Lower leg skin (tissue), 4 donors: ENCODE measurements around the gene RGS9BP. TPM values are rescaled to one million over a fixed set of nuclear protein-coding genes. Genes with fewer than 3 reads are reported as not detected.
"Not testable (repeated sequence)": the region's sequence is repeated elsewhere in the genome, so short reads cannot be mapped to it uniquely, and the experiment has no call there.

ENCODE experiments used
- DNase-seq, 2 donors: peaks; one replicate each; pipeline ENCODE4 v3.0.0-alpha.2; 2019; ENCODE audit warnings: low spot score in 2 of 2
- H3K4me3 ChIP-seq: fragments of 200-600 bp; sonication (generic); 2 replicates; pipeline ENCODE4 v1.5.1; 2017; ENCODE audit warnings: mild to moderate bottlenecking, low read depth; ENCODE audit not compliant: poor library complexity, severe bottlenecking
- CTCF ChIP-seq, 3 donors: fragments of 450-650 bp; IDR thresholded peaks; one replicate each; pipeline ENCODE4 v1.5.1; 2016; ENCODE audit warnings: antibody characterized with exemption in 3 of 3, mild to moderate bottlenecking in 3 of 3, moderate library complexity in 2 of 3
- POLR2A ChIP-seq, 2 donors: fragments of 450-650 bp; IDR thresholded peaks; one replicate each; pipeline ENCODE4 v1.6.1; 2016 to 2017; ENCODE audit warnings: antibody characterized with exemption in 2 of 2, mild to moderate bottlenecking in 1 of 2, moderate library complexity in 1 of 2
- WGBS, 2 donors: methylation state at CpG; one replicate each; pipeline ENCODE4 v1.1.5; 2018; 5-methylcytosine and 5-hydroxymethylcytosine counted together
- intact Hi-C: fragments of 100-400 bp; cut with DNase I; formaldehyde crosslinking; loops from one replicate; pipeline ENCODE4 v1.15.0; 2023; ENCODE audit warnings: low total_unique reads
- total RNA-seq, 4 donors: library from RNA; depleted of rRNA; stranded (reverse); fragments of >200 nt; gene quantifications; one replicate each; pipeline ENCODE4 v1.1.0, GENCODE V29; 2016

The RGS9BP gene
- total RNA-seq, 4 donors from 2014 or later: 1.0 to 2.9 (median 1.7) TPM

- 87 to 96% methylated on average over 7 of the region's 7 CpGs for WGBS, 2 donors
- H3K4me3 ChIP-seq, intact Hi-C loops, DNase-seq: not testable (repeated sequence)
Observed at GRCh38 chr19:32700129-32700528, 24.5 kb downstream of the RGS9BP start.

- H3K4me3 ChIP-seq: no peak overlapping the region
- TF ChIP-seq POLR2A (IDR thresholded peaks at IDR 0.05): no peak
- no peak for TF ChIP-seq CTCF (IDR thresholded peaks at IDR 0.05)
- WGBS, 2 donors: 79 to 89% methylated on average over 5 of the region's 5 CpGs
- DNase-seq: no peak
- intact Hi-C loops: no loop called here
Observed at GRCh38 chr19:32702010-32702409, 26.4 kb downstream of the RGS9BP start.

- 97 to 100% methylated on average over 2 of the region's 2 CpGs for WGBS, 2 donors
- intact Hi-C loops, H3K4me3 ChIP-seq, DNase-seq: not testable (repeated sequence)
Observed at GRCh38 chr19:32704006-32704405, 28.4 kb downstream of the RGS9BP start.

- WGBS, 2 donors: 75 to 76% methylated on average over 3 of the region's 3 CpGs
- intact Hi-C loops: no loop called here
- DNase-seq: peak in 1 of 2 donors; percentile 40
- no peak for TF ChIP-seq CTCF (IDR thresholded peaks at IDR 0.05)
- TF ChIP-seq POLR2A (IDR thresholded peaks at IDR 0.05): no peak
- no peak overlapping the region for H3K4me3 ChIP-seq
Observed at GRCh38 chr19:32708457-32708856, 32.8 kb downstream of the RGS9BP start.

GRCh38 chr19:32709032-32709431 lies 33.4 kb downstream of the RGS9BP start:
- no peak for TF ChIP-seq CTCF (IDR thresholded peaks at IDR 0.05)
- intact Hi-C loops: no loop called here
- H3K4me3 ChIP-seq: no peak overlapping the region
- DNase-seq: peak in 1 of 2 donors; percentile 48
- WGBS, 2 donors: 93 to 95% methylated on average over 5 of the region's 5 CpGs

GRCh38 chr19:32711747-32712146 lies 36.1 kb downstream of the RGS9BP start:
- intact Hi-C loops: no loop called here

GRCh38 chr19:32716203-32716602 lies 40.6 kb downstream of the RGS9BP start:
- H3K4me3 ChIP-seq, intact Hi-C loops: not testable (repeated sequence)
- DNase-seq: peak in 1 of 2 donors; percentile 28
- 93 to 97% methylated on average over 7 of the region's 7 CpGs for WGBS, 2 donors

More at GRCh38 chr19:32711747-32712146, 36.1 kb downstream of the RGS9BP start:
- H3K4me3 ChIP-seq: no peak overlapping the region
- DNase-seq: no peak
- TF ChIP-seq POLR2A (IDR thresholded peaks at IDR 0.05): no peak
- TF ChIP-seq CTCF (IDR thresholded peaks at IDR 0.05): no peak
- 91 to 96% methylated on average over 6 of the region's 6 CpGs for WGBS, 2 donors
